Right renal pelvis (tissue), 4 donors: ENCODE measurements around the gene MAGOHB. TPM values are rescaled to one million over a fixed set of nuclear protein-coding genes. Genes with fewer than 3 reads are reported as not detected.
"Not testable (repeated sequence)": the region's sequence is repeated elsewhere in the genome, so short reads cannot be mapped to it uniquely, and the experiment has no call there.

Source experiments
- DNase-seq, 4 donors: peaks; one replicate each; pipeline ENCODE4 v3.0.0-alpha.2; 2013; ENCODE audit warnings: low read depth in 4 of 4, low spot score in 3 of 4, missing footprints in 1 of 4
- polyA plus RNA-seq, 4 donors: library from polyadenylated mRNA; unstranded; fragments of 120-200 nt; gene quantifications; one replicate each; pipeline ENCODE4 v1.2.1, GENCODE V29; 2013; ENCODE audit not compliant: insufficient read length in 4 of 4

Gene MAGOHB
- polyA plus RNA-seq, 4 donors: 36.7 to 48.8 (median 44.0) TPM

DNA sequence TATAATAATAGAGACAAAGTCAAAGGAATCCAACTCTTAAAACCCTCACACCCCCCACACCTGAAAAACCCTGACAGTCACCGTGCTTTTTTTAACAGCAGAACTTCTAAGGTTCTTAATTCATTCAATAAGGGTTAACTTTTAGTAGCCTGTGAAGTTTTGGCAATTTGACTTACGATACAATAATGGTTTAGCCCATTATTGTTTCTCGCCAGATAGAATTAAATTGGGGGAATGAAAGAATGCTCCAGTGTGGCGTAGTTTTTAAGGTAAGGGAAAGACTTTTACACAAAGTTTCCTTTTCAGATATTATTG is 604 bp upstream of the MAGOHB start:
- no peak for DNase-seq

- DNase-seq: peak in 1 of 4 donors; percentile 7
Measured at GRCh38 chr12:10612984-10613348, 443 bp downstream of the MAGOHB start.

- DNase-seq: no peak
Measured at GRCh38 chr12:10612110-10612509, 1.3 kb downstream of the MAGOHB start.

DNA sequence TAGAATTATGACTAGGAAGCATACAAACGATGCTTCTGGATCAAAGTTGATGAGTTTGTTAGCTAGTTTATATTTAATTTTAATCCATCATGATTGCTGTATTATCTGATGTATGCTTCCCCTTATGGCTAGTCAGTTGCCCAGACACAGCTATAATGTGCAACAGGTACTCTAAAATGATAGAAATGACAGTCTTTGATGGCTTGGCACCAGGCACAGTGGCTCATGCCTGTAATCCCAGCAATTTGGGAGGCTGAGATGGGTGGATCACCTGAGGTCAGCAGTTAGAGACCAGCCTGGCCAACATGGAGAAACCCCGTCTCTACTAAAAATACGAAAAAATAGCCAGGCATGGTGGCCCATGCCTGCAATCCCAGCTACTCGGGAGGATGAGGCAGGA is 2.2 kb downstream of the MAGOHB start:
- not testable (repeated sequence) for DNase-seq

DNA sequence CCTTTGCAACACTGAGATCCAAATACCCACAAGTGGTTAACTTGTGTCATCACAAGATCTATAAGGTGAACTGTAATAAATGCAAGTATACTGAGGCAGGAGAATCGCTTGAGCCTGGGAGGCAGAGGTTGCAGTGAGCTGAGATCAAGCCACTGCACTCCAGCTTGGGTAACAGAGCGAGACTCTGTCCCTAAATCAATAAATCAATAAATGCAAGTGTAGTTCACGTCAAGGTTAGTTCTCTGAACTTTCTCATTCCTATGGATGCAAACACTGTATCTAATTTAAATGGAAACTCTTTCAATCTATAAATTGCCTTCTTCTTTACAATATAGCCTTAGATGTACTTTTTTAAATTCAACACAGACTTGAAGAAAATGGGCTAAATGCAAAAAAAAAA is 3.2 kb downstream of the MAGOHB start:
- DNase-seq: no peak

- DNase-seq: no peak
Measured at GRCh38 chr12:10607885-10608458, 5.4 kb downstream of the MAGOHB start.

DNA sequence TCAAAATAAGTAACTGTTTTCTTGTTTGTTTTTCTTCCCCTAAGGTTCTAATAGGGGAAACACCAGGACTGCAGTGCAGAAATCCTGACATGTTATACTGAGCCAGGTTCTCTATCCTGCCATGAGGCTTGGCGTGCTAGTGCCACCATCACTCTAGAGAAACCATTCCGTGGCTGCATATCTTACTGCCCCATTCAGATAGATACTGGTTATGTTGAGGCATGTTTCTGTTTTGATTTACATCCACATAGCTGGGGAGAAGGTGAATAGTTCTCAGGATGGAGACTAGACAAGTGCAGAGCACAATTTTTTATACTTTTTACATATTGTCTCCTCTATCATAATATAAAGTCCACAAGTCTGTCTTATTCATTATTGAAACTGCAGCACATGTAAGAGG is 11.5 kb downstream of the MAGOHB start:
- DNase-seq: no peak

GRCh38 chr12:10600988-10601387 is 12.4 kb downstream of the MAGOHB start:
- no peak for DNase-seq

- DNase-seq: no peak
Measured at GRCh38 chr12:10595881-10596280, 17.5 kb downstream of the MAGOHB start.

DNA sequence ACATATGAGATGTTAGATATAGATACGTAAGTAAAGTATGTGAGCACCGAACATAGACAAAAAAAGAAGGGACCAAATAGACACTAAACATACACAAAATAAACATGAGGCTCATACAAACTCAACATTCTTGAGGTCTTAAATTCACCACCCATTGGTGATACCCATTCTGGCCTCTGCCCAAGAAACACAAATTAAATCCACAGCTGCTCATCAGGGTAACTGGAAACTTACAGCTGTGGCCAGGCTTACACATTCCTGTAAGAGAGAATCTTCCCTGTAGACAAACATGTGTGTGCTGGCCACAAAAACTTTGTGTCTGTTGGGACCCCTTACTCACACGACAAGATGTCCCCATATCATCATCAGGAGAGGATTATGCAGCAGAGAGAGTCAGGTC is 22.4 kb downstream of the MAGOHB start:
- DNase-seq: no peak

DNA sequence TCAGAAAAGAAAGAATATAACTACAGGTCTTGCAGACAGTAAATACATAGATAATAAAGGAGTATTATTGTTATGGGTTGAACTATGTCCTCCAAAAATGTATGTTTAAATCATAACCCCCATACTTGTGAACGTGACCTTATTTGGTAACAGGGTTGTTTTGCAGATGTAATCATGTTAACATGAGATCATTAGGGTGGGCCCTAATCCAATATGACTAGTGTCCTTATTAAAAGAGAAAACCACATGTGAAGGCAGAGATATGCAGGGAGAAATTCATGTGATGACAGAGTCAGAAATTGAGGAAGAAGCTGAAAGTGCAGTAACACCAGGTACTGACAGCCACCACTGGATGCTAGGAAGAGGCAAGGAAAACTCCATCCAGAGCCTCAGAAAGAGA is 29.0 kb downstream of the MAGOHB start:
- no peak for DNase-seq

GRCh38 chr12:10582704-10583103 is 30.7 kb downstream of the MAGOHB start:
- DNase-seq: no peak

DNA sequence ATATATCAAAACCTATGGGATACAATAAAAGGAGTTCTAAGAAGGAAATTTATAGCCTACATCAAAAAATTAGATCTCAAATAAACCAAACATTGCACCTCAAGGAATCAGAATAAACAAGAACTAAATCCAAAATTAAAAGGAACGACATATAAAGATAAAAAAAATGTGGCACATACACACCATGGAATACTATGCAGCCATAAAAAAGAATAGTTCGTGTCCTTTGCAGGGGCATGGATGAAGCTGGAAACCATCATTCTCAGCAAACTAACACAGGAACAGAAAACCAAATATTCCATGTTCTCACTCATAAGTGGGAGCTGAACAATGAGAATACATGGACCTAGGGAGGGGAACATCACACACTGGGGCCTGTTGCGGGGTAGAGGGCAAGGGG is 31.3 kb downstream of the MAGOHB start:
- not testable (repeated sequence) for DNase-seq

- DNase-seq: no peak
Measured at GRCh38 chr12:10574307-10574706, 39.1 kb downstream of the MAGOHB start.

DNA sequence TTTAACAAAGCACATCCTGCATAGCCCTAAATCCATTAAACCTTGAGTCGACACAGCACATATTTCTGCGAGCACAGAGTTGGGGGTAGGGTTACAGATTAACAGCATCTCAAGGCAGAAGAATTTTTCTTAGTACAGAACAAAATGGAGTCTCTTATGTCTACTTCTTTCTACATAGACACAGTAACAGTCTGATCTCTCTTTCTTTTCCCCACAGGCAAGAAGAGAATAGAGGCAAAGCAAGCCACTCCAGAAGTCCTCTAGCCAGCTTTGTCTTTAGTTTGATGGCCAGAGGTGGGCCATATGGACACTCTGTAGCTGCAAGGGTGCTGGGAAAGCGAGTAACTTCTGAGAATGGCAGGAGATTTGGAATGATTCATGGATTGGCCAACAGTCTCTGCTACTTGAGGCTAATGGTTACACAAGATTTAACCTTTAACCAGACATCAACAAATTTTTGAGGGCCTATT is 41.4 kb downstream of the MAGOHB start:
- not testable (repeated sequence) for DNase-seq

- no peak for DNase-seq
Measured at GRCh38 chr12:10571141-10571540, 42.3 kb downstream of the MAGOHB start.

DNA sequence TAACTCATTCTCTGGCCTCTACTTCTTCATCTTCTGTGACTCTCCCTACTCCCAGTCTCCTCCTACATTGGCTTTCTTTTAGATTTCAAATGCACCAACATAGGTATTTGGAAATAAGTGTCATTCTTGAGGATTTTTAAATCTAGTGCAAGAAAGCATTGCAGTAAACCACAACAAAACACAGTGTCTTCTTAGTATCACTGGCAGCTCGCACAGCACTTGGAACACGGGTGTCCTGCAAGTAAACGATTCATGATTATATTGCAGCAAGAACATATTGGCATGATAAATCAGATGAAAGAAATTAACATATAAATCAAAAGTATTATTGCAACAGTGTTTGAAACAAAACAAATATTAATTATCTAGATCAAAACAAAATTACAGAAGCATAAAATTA is 45.6 kb downstream of the MAGOHB start:
- no peak for DNase-seq

GRCh38 chr12:10563966-10564365 is 49.4 kb downstream of the MAGOHB start:
- DNase-seq: no peak

GRCh38 chr12:10563002-10563401 is 50.4 kb downstream of the MAGOHB start:
- no peak for DNase-seq

- DNase-seq: peak; percentile 5 to 16 (median 14)
Measured at GRCh38 chr12:10562306-10562933, 51.0 kb downstream of the MAGOHB start.

DNA sequence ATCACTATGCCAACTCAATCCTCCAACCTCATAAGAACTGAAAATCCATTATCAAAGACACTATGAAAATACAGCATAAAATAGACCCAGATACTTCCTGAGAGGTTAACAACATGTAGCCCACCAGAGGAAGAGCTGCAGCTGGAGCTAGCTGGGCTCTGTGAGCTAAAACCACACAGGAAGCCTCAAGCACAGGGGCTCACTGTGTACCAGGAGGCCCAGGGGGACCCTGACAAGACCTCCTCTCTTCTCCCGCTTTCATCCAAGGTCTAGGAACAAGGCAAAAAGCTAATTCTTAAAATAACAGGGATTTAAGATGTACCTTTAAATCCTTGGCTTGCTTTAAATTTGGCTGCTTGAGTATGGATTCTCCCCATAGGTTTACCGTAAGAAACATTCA is 54.2 kb downstream of the MAGOHB start:
- DNase-seq: no peak

- no peak for DNase-seq
Measured at GRCh38 chr12:10558789-10559188, 54.6 kb downstream of the MAGOHB start.

- no peak for DNase-seq
Measured at GRCh38 chr12:10558301-10558700, 55.1 kb downstream of the MAGOHB start.
